ENCODE results near the gene CDH24.

Gene CDH24

DNA sequence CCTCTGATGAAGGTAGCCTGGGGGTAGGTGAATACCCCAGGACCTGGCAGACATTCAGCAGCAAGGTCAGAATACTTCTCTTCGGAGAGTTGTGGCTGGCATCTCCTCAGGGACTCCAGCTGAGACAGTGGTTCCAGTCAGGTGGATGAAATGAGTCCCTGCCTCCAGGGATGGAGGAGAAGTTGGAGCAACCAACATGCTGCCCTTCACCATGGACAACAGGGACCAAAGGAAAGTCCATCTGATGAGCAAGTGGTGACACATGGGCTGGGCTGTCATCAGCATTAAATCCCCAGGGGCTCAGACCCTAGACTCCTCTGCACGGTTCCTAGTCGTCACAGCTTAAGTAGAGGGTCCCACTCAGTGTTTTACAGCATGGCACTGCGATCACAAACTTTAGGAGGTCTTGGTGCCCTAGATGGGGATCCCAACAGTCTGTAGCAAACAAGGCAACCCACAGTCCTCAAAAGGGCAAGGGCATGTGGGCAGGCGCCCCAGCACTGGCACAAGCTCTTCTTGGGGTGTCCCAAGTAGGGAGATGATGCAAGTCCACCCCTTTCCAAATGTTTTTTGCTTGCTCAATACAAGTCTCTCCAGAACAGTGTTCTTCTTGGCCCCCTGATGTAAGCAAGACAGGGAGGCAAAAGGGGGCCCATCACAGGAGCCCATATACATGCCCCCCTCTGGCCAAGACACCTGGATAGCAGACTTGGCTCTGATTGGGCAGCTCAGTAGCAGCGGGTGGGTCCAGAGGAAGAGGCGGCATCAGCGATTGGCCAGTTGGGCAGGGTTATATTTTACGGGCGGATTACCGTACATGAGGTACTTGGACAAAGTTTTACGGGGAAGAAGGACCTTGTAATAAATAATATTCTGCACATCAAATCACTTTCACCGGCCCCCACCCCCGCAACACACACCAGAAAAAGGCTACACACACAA is 10.8 kb upstream of the CDH24 start:
- in situ Hi-C loops (cut with MboI; ENCODE audit: low pct_unique_long_range_greater_than_20kb, low sequenced_read_pairs): loop anchor here (10.0 kb wide), 1 partner anchor 83 kb away; the partner anchor contains the start of gene AJUBA

DNA sequence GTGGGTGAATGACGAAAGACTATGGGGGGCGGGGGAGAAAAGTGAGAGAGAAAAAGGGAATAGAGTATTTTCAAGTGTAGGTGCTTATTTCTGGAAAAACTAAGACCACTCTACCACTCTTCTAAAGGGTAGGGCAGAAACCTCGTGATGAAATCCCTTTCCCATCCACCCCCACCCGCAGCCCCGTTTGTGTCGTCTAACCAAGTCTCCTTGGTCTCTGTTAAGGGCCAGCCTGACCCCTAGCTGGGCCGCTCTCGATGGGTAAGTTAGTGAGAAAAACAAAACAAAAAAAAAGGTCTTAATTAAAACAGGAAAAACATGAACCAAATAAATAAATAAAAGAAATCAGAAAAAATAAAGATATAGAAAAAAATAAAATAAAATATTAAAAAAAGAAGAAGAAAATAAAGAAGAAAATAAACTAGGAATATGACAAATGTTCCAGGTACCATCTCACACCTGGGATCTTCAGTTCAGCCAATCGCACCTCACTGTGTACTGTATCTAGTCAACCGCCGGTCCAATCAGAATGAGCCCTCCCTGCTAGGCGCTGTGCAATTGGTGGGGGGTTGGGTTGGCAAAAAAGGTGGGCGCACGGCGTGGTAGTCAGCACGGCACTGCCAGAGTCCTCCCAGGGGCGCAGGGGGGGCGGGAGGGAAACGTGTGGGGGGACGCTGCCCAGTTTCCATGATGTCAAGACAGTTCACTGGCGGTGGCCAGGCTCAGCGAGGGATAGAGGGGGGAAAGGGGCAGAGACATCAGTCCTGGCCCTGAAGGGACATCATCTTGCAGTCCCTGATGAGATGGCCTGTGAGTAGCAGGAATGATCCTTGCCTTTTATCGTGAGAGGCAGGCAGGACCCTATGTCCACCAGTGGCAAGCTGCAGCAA is 9.8 kb upstream of the CDH24 start:
- DNase-seq: no peak
- in situ Hi-C loops (cut with MboI; ENCODE audit: low pct_unique_long_range_greater_than_20kb, low sequenced_read_pairs): loop anchor here (10.0 kb wide), 1 partner anchor 82 kb away; the partner anchor contains the start of gene AJUBA

More for the DNA sequence above, 10.8 kb upstream of the CDH24 start:
- DNase-seq: no peak

GRCh38 chr14:23066368-23066767 is 9.0 kb upstream of the CDH24 start:
- in situ Hi-C loops (cut with MboI; ENCODE audit: low pct_unique_long_range_greater_than_20kb, low sequenced_read_pairs): loop anchor here (10.0 kb wide), 1 partner anchor 82 kb away; the partner anchor contains the start of gene AJUBA
- no peak for DNase-seq

DNA sequence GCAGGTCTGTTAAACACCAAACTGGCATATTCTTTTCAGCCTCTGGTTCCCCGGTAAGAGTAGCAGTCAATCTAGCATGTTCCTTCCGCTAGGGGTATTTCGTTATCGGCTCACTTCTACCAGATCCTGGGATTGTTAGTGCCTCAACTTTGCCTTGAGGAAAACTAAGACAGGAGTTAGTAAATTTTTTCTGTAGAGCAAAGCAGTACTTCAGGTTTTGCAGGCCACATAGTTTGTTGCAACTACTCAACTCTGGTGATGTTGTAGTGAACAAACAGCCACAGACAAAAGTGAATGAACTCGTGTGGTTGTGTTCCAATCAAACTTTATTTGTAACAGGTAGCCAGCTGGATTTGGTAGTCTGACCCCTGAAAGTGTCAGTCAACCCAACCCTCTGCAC is 6.3 kb upstream of the CDH24 start:
- in situ Hi-C loops (cut with MboI; ENCODE audit: low pct_unique_long_range_greater_than_20kb, low sequenced_read_pairs): loop anchor here (10.0 kb wide), 1 partner anchor 79 kb away; the partner anchor contains the start of gene AJUBA
- no peak for DNase-seq

DNA sequence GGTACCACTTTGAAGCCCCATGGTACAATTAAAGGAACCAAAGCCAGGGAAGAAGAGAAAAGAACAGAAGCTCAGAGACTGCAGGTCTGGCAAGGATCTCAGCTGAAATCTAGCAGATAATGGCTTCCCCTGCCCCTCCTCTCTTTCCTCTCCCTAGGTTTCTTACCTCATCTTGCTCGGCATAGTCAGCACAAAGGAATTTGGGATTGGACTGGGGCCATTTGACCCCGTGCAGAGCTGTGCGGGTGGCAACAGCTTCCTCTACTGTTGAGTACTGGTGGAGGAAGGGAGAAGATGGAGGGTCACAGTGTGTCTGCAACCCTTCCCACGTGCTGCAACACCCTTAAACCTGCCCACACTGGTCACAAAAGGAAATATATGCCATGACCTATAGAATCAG is 4.7 kb upstream of the CDH24 start:
- no peak for DNase-seq
- in situ Hi-C loops (cut with MboI; ENCODE audit: low pct_unique_long_range_greater_than_20kb, low sequenced_read_pairs): loop anchor here (10.0 kb wide), 1 partner anchor 77 kb away; the partner anchor contains the start of gene AJUBA

- DNase-seq: no peak
- in situ Hi-C loops (cut with MboI; ENCODE audit: low pct_unique_long_range_greater_than_20kb, low sequenced_read_pairs): loop anchor here (10.0 kb wide), 1 partner anchor 76 kb away; the partner anchor contains the start of gene AJUBA
Observed at GRCh38 chr14:23060536-23061260, 3.4 kb upstream of the CDH24 start.

DNA sequence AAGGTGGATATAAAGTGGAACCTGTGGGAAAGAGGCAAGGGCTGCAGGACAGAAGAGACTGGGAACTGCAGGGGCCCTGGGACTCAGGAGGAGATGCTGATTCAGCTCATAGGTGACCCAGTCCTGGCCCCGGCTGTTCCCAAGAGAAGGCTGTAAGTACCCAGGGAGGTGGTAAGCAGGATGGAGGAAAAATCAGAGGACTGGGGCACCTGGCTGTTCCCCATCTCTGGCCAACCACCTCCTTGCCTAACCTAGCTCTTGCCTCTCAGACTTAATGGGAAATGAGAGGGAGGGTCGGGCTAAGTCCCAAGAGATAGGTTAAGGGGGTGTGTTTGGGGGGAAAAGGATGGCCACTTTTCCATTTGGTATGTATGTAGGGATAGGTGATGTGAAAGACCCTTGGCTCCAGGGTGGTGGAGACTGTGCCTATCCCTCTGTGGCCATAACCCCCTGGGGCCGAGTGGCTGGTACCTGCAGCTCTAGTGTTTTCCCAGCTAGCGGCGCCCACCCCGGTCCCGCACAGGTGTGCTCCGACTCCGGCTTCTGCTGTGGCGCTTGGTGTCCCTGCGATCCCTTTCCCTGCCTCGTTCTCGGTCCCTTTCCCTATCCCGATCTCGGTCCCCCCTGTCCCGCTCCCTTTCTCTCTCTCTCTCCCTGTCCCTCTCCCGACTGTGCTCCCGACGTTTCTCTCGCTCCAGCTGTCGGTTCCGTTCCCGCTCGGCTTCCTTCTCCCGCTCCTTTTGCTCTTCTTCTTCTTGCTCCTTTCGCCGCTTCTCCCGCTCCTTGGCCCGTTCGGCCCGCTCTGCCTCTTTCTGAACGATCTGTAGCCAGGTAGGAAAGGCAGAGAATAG is 1.6 kb upstream of the CDH24 start:
- in situ Hi-C loops (cut with MboI; ENCODE audit: low pct_unique_long_range_greater_than_20kb, low sequenced_read_pairs): no loop called here
- no peak for DNase-seq

DNA sequence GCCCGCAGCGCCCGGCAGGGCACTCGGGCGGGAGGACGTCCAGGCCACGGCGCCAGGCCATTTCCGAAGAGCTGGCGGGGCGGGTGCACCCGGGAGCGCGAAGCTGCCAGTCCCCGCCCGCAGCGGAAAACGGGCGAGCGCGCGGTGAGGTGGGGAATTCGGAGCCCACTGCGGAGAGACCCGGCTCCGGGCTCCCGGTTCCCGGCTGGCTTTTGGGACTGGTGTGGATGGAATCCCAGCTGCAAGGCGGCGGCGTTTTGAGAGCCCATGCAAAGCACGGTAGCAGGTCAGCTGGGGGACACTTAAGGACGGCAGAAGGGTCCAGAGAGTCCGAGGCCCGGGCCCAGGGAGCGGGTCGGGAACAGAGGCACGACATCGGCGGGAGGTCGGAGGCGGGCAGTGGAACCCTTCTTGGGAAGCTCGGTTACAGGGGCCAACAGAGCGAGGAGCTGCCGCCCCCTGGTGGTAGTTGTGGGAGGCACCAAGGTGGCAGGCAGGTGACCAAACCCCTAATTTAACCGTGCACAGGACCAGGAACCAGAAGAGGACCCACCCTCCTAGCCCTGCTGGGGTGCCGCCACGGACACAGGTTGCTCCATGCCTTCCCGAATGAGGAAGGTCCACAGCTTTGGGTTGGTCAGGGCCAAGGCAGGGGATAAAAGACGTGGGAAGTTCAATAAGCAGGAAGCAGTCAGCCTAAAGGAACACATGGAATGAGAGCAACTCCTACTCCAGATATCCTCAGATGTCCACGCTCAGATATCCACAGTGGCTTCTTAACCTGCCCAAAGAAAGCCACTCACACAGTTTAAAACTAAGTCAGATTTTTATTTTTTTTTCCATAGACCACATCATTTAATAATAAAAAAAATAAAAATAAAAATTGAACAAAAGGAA is 685 bp upstream of the CDH24 start:
- peak; percentile 95 for DNase-seq
- in situ Hi-C loops (cut with MboI; ENCODE audit: low pct_unique_long_range_greater_than_20kb, low sequenced_read_pairs): no loop called here

DNA sequence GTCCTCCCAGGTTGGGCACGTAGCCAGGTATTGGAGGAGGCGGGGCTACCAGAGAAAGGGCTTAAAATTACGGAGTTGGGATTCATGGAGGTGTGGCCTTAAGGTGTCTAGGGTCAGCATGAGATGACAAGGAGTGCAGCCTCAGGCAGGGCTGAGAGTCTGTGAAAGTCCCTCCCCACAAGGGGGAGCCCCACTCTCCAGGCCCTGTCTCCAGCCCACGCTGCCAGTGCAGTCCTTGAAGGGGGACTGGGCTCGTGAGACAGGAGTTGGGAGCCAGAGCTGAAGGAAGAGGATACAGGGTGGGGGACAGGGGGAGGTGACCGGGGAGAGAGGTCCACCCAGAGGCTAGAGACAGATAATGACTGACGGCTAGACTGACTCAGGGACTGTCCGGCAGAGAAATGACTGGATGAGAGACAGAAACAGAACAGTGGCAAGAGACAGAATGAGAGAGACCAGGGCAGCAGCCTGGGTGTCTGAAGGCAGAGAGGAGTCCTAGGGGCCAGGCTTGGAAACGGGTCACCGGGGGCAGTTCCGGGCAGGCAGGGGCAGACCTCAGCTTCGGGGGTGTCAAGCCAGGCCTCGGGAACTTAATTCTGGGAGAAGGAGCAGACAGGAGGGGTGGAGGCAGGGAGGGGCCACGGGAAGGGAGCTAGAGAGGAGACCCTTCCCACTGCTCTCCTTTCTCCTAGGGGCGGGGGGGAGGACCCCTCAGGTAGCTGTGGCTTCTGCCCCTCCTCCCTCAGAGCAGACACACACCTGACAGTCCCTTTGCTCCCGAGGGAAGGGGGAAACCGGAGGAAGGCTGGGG is 970 bp downstream of the CDH24 start:
- in situ Hi-C loops (cut with MboI; ENCODE audit: low pct_unique_long_range_greater_than_20kb, low sequenced_read_pairs): no loop called here
- peak; percentile 88 for DNase-seq

DNA sequence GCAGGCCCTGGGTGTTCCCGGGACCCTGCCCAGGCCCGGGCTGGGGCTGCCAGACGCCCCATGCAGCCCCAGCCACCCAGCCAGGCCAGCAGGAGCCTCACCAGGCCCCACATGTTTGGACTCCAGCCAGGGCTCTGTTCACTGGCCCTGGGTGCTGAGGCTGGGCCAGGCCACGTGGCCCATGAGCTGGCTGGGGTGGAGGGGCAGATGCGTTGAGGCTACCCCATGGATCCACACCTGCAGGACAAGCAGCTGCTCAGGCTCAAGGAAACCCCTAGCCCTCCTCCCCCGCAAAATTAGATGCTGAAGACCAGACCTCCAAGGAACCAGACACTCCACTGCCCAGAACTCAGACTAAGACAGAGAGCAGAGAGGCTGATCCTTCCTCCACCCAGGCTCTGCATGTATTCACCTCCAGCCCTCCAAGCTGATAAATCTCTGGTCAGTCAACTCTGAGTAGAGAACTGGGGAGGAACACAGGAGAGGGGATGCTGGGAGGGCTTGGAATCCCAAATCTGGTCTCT is 1.6 kb downstream of the CDH24 start:
- in situ Hi-C loops (cut with MboI; ENCODE audit: low pct_unique_long_range_greater_than_20kb, low sequenced_read_pairs): no loop called here
- DNase-seq: no peak

DNA sequence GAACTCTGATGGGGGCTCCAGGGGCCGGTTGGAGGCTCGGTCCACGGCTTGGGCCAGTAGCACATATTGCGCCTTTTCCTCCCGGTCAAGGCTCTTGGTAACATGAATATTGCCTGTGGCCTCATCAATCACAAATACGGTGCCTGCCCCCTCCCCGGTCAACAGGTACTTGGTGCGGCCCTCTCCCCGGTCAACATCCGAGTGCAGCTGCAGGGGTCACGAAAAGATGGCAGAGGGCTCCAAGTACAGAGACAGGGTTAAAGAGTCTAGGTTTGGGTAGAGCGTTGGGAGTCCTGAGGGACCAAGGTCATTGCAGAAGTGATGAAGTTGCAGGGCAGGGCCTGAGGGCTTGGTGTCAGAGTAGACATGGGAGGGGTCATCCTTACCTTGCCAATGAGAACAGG is 2.2 kb downstream of the CDH24 start:
- no peak for DNase-seq
- in situ Hi-C loops (cut with MboI; ENCODE audit: low pct_unique_long_range_greater_than_20kb, low sequenced_read_pairs): no loop called here

GRCh38 chr14:23054000-23054811 is 3.1 kb downstream of the CDH24 start:
- DNase-seq: no peak
- in situ Hi-C loops (cut with MboI; ENCODE audit: low pct_unique_long_range_greater_than_20kb, low sequenced_read_pairs): no loop called here

- in situ Hi-C loops (cut with MboI; ENCODE audit: low pct_unique_long_range_greater_than_20kb, low sequenced_read_pairs): no loop called here
- DNase-seq: no peak
Observed at GRCh38 chr14:23053426-23053825, 3.9 kb downstream of the CDH24 start.

DNA sequence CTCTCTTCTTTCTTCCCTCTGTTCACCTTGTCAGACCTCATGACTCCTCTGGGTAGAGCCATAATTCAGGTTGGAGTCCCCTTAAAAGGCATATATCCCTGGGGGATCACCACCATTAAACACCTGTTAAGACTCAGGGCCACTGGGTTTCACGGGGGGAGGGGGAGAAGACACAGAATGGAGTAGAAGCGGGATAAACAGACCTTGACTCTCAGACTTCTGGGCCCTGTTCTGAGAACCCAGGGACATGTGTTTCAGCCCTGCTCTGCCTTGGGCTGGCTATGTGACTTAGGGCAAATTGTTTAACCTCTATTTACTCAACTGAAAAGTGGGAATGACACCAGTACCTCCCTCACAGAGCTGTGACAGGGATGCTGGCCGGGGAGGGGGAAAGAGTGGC is 4.6 kb downstream of the CDH24 start:
- in situ Hi-C loops (cut with MboI; ENCODE audit: low pct_unique_long_range_greater_than_20kb, low sequenced_read_pairs): no loop called here

GRCh38 chr14:23052182-23052623 is 5.1 kb downstream of the CDH24 start:
- in situ Hi-C loops (cut with MboI; ENCODE audit: low pct_unique_long_range_greater_than_20kb, low sequenced_read_pairs): no loop called here

More for the DNA sequence above, 4.6 kb downstream of the CDH24 start:
- no peak for DNase-seq

More at GRCh38 chr14:23052182-23052623, 5.1 kb downstream of the CDH24 start:
- DNase-seq: no peak
